GM23248 (cell line): Measurements from ENCODE around the gene HTT.

Experiments
- EZH2 ChIP-seq: fragments of 200-600 bp; sonication (generic); IDR thresholded peaks from 2 replicates; pipeline ENCODE4 v1.6.1; 2018; ENCODE audit warnings: antibody characterized with exemption, mild to moderate bottlenecking; ENCODE audit not compliant: insufficient read depth, poor library complexity, severe bottlenecking
- EZH2phosphoT487 ChIP-seq: fragments of 200-600 bp; sonication (generic); IDR thresholded peaks from 2 replicates; pipeline ENCODE4 v1.6.1; 2018; ENCODE audit warnings: antibody characterized with exemption, moderate library complexity, mild to moderate bottlenecking, low read depth; ENCODE audit not compliant: insufficient read depth

GRCh38 chr4:3192827-3193226 lies 118.3 kb downstream of the HTT start:
- no peak for TF ChIP-seq EZH2phosphoT487
- TF ChIP-seq EZH2 = no peak
